GM21723 (cell line): ENCODE results near the gene MLXIP.
"Not testable (repeated sequence)": the region's sequence is repeated elsewhere in the genome, so short reads cannot be mapped to it uniquely, and the experiment has no call there.

Experiments
- ATAC-seq: cut with Tn5 transposase; IDR thresholded peaks from one replicate; pipeline ENCODE4 v1.9.1; 2021; ENCODE audit warnings: mild to moderate bottlenecking, moderate library complexity; ENCODE audit not compliant: unreplicated experiment

MLXIP gene

GRCh38 chr12:122078141-122079032, at the start of gene MLXIP:
Gene MLXIP, plus strand, starts transcription at chr12:122078756. Its CDS starts 98 bp downstream, at chr12:122078854.
- ATAC-seq: peak; percentile 79

- ATAC-seq: peak; percentile 49
These were observed 49.5 kb upstream of the MLXIP start for GRCh38 chr12:122028905-122029560.

- ATAC-seq: peak; percentile 12
These were observed 48.7 kb upstream of the MLXIP start for GRCh38 chr12:122029620-122030423.

GRCh38 chr12:122030424-122031035, 48.0 kb upstream of the MLXIP start:
- no peak for ATAC-seq

- ATAC-seq: no peak
These were observed 47.0 kb upstream of the MLXIP start for GRCh38 chr12:122031342-122032216.

GRCh38 chr12:122032580-122032979, 46.0 kb upstream of the MLXIP start:
- ATAC-seq: no peak

- no peak for ATAC-seq
These were observed 43.3 kb upstream of the MLXIP start for GRCh38 chr12:122035292-122035691.

- ATAC-seq: no peak
These were observed 42.4 kb upstream of the MLXIP start for GRCh38 chr12:122036153-122036552.

GRCh38 chr12:122040579-122041386, 37.8 kb upstream of the MLXIP start:
- no peak for ATAC-seq

- not testable (repeated sequence) for ATAC-seq
These were observed 37.1 kb upstream of the MLXIP start for GRCh38 chr12:122041458-122041857.

GRCh38 chr12:122042910-122043309, 35.6 kb upstream of the MLXIP start:
- no peak for ATAC-seq

- no peak for ATAC-seq
These were observed 35.1 kb upstream of the MLXIP start for GRCh38 chr12:122043476-122043875.

- no peak for ATAC-seq
These were observed 33.3 kb upstream of the MLXIP start for GRCh38 chr12:122045262-122045661.

- no peak for ATAC-seq
These were observed 32.4 kb upstream of the MLXIP start for GRCh38 chr12:122046145-122046544.

- no peak for ATAC-seq
These were observed 30.4 kb upstream of the MLXIP start for GRCh38 chr12:122048151-122048550.

- no peak for ATAC-seq
These were observed 28.7 kb upstream of the MLXIP start for GRCh38 chr12:122049827-122050226.

- ATAC-seq: no peak
These were observed 27.9 kb upstream of the MLXIP start for GRCh38 chr12:122050706-122051105.

- ATAC-seq: no peak
These were observed 27.2 kb upstream of the MLXIP start for GRCh38 chr12:122051231-122051876.

- ATAC-seq: no peak
These were observed 26.3 kb upstream of the MLXIP start for GRCh38 chr12:122052285-122052684.
